NCI-H187 (cell line): ENCODE data around the gene NUP153.
"Not testable (repeated sequence)": the region's sequence is repeated elsewhere in the genome, so short reads cannot be mapped to it uniquely, and the experiment has no call there.

ENCODE experiments used
- DNase-seq, 2 experiments: peaks; one replicate each; lab custom pipeline; 2025; lab: John Stamatoyannopoulos, UW

The NUP153 gene

GRCh38 chr6:17714177-17714576 is 7.5 kb upstream of the NUP153 start:
- DNase-seq, result no peak

GRCh38 chr6:17712576-17712975 is 5.9 kb upstream of the NUP153 start:
- no peak for DNase-seq

GRCh38 chr6:17710331-17710730 is 3.6 kb upstream of the NUP153 start:
- no peak for DNase-seq

- DNase-seq, result no peak
Observed at GRCh38 chr6:17709476-17709875, 2.8 kb upstream of the NUP153 start.

- not testable (repeated sequence) for DNase-seq
Observed at GRCh38 chr6:17708035-17708434, 1.3 kb upstream of the NUP153 start.

- no peak for DNase-seq
Observed at GRCh38 chr6:17707371-17707651, 586 bp upstream of the NUP153 start.

GRCh38 chr6:17705778-17706579 is 746 bp downstream of the NUP153 start:
- DNase-seq, result no peak

- no peak for DNase-seq
Observed at GRCh38 chr6:17705428-17705777, 1.3 kb downstream of the NUP153 start.

GRCh38 chr6:17703256-17703694 is 3.5 kb downstream of the NUP153 start:
- DNase-seq, result no peak

GRCh38 chr6:17700421-17701416 is 6.0 kb downstream of the NUP153 start:
- DNase-seq, result no peak

- DNase-seq, result no peak
Observed at GRCh38 chr6:17691925-17692538, 14.7 kb downstream of the NUP153 start.

GRCh38 chr6:17688481-17688880 is 18.2 kb downstream of the NUP153 start:
- no peak for DNase-seq

- no peak for DNase-seq
Observed at GRCh38 chr6:17687136-17687535, 19.6 kb downstream of the NUP153 start.

- no peak for DNase-seq
Observed at GRCh38 chr6:17684134-17684533, 22.6 kb downstream of the NUP153 start.

- DNase-seq, result no peak
Observed at GRCh38 chr6:17683428-17683827, 23.3 kb downstream of the NUP153 start.

- no peak for DNase-seq
Observed at GRCh38 chr6:17679726-17680125, 27.0 kb downstream of the NUP153 start.

GRCh38 chr6:17677602-17678001 is 29.1 kb downstream of the NUP153 start:
- DNase-seq, result no peak

- DNase-seq, result no peak
Observed at GRCh38 chr6:17673543-17674254, 33.0 kb downstream of the NUP153 start.

GRCh38 chr6:17672064-17672718 is 34.5 kb downstream of the NUP153 start:
- no peak for DNase-seq

- DNase-seq, result no peak
Observed at GRCh38 chr6:17666646-17667045, 40.1 kb downstream of the NUP153 start.

GRCh38 chr6:17665132-17665531 is 41.6 kb downstream of the NUP153 start:
- no peak for DNase-seq

GRCh38 chr6:17663226-17663625 is 43.5 kb downstream of the NUP153 start:
- no peak for DNase-seq
